ENCODE results near the gene CHIC2. TPM values are rescaled to one million over a fixed set of nuclear protein-coding genes. Genes with fewer than 3 reads are reported as not detected.

CHIC2 gene
- total RNA-seq, 1 experiment from 2014 or later, result 39.1 TPM

DNA sequence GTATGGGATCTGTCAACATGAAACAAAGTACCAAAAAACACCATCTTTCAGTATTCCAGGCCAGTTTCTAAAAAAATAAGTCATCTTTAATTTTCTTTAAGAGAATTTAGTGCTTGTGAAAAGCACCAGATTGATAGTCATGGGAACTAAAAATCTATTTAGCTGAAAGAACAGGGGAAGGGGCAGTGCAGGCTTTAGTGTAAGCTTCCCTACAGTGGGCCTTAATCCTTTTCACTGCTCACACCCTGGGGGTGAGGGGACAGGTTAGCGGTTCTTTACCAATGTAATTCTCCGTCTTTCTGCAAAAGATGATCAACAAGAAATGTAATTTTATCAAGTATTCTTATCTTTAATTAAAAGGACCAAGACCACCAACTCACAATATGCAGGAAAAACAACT, 47.1 kb downstream of the CHIC2 start:
- DNase-seq, result no peak

DNA sequence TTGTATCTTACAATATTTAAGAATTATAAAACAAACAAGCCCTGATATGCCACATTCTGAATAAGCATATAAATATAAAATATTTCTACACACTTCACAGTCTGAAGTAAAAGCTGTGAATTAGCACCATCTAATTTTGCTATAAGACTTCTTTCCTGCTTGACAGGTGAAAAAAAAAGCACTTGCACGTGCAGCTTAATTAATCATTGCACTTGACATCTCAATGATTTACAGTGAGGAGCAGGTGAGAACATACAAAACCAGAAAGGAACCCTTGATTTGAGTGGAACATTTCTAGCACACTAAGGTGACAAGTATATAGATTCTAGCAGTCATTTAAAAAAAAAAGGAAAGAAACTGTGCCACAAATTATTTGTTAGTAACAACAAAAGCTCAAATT, 47.9 kb downstream of the CHIC2 start:
- Histone ChIP-seq H3K9me3 (replicated peaks) (no peaks in the 10 kb centered on the region), H3K36me3 (peaks cover 6% of the 10 kb centered on the region), H3K4me1 (no peaks in the 10 kb centered on the region; the same call in 1 of the 2 replicates), H3K4me3 (no peak overlapping the region), H3K27me3 (no peaks in the 10 kb centered on the region), H3K27ac (no peak overlapping the region)
- no peak for DNase-seq

More for the DNA sequence above, 47.1 kb downstream of the CHIC2 start:
- H3K27me3 ChIP-seq, result no peaks in the 10 kb centered on the region
- no peaks in the 10 kb centered on the region; the same call in 1 of the 2 replicates for H3K4me1 ChIP-seq
- no peak overlapping the region for H3K27ac ChIP-seq
- no peaks in the 10 kb centered on the region for H3K9me3 ChIP-seq (replicated peaks)
- peaks cover 3% of the 10 kb centered on the region for H3K36me3 ChIP-seq
- no peak overlapping the region for H3K4me3 ChIP-seq

DNA sequence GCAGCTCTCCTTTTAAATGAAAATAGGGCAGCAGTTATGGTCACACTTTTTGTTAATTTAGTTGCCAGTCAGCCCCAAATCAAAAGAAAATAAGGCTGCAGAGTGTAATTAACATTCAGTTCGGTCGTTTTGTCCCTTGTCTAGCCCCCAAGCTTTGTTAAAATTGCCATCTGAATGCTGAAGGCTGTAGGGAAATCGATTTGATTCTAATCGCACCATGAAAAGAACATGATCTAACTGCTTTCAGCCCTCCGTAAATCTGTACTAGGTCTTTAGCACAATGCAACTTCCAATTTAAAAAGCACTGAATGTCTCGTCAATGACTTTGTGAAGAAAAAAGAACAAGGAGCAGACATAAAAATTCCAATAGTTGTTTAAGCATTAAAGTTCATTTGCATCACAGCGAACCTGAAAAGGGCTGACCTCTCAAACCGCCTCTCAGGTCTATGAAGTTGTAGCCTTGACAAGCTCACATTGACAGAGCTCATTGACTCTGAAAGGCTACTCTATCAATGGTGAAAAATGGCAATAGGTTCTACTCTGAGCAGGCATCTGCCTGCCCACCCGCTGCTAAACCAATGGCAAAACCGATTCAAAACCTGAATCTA, 48.9 kb downstream of the CHIC2 start:
- no peak overlapping the region for H3K27ac ChIP-seq
- H3K27me3 ChIP-seq, result no peaks in the 10 kb centered on the region
- peaks cover 6% of the 10 kb centered on the region for H3K36me3 ChIP-seq

DNA sequence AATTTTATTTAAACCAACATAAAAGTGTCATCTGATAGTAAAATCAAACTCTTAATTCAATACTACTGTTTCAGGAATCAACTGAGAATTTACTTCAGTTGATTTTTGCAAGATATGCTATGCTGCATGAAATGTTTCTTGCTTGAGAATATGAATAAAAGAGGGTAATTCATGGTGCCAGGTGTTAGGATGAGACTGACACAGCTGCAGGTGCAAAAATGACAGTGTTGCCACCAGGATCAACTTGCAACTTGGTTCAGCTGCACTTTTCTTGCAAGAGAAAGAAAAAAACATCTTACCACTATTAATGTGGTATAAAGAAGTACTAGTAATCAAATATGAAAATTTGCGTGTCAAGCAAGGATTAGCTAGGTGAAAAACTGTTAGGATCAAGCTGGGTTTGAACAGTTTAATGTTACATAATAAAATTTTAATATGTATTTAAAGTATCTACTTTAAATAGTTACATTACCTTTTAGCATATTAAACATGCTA, 49.7 kb downstream of the CHIC2 start:
- H3K9me3 ChIP-seq (replicated peaks), result no peaks in the 10 kb centered on the region
- H3K27ac ChIP-seq, result no peak overlapping the region
- H3K4me1 ChIP-seq, result no peaks in the 10 kb centered on the region; the same call in 1 of the 2 replicates
- H3K36me3 ChIP-seq, result peaks cover 8% of the 10 kb centered on the region
- no peaks in the 10 kb centered on the region for H3K27me3 ChIP-seq
- no peak overlapping the region for H3K4me3 ChIP-seq
- no peak for DNase-seq

More for the DNA sequence above, 48.9 kb downstream of the CHIC2 start:
- Histone ChIP-seq H3K9me3 (replicated peaks) (no peaks in the 10 kb centered on the region), H3K4me3 (no peak overlapping the region), H3K4me1 (no peaks in the 10 kb centered on the region; the same call in 1 of the 2 replicates)
- DNase-seq, result no peak

DNA sequence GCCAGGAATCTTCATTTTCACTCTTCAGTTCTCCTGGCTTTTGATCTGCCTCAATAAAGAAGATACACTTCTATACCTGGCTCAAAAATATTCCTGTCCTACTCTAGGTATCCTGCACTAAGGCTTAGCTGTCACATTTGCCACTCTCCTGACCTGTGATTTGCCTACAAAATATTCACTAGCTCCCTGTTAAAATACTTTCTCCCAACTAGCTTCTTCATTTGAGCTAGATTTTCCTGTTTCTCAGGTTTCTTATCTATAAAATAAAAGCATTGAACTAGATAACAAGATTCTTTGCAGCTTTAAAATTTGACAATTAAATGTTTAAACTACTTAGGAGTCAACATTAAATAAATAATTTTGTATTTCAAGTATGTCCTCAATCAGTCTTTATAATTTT, 53.2 kb downstream of the CHIC2 start:
- no peaks in the 10 kb centered on the region for H3K27me3 ChIP-seq
- H3K9me3 ChIP-seq (replicated peaks), result no peaks in the 10 kb centered on the region
- H3K36me3 ChIP-seq, result peaks cover 18% of the 10 kb centered on the region
- no peak overlapping the region for H3K27ac ChIP-seq
- H3K4me3 ChIP-seq, result no peak overlapping the region
- DNase-seq, result no peak
- no peaks in the 10 kb centered on the region for H3K4me1 ChIP-seq

DNA sequence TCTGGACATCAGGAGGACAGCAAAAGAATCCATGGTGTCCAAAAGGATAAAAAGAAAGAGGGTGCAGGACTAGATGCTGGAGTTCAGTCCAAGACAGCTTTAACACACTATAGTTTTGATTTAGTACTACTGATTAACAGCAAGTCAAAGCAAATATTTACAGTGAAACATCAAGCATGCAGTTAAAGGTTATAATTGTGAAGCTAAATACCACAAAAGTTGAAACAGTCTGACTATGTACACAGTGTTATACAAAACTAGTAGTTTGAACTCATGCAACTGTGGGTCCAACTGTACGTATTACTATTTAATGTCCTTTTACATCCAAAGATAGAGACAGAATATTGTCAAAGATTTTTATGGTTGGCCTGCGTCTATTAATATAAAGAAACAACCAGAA, 57.6 kb downstream of the CHIC2 start:
- H3K4me3 ChIP-seq, result no peak overlapping the region
- DNase-seq, result no peak
- no peaks in the 10 kb centered on the region for H3K27me3 ChIP-seq
- no peak overlapping the region for H3K27ac ChIP-seq
- peaks cover 18% of the 10 kb centered on the region; the same call in 1 of the 2 replicates for H3K36me3 ChIP-seq
- H3K9me3 ChIP-seq (replicated peaks), result no peaks in the 10 kb centered on the region
- H3K4me1 ChIP-seq, result no peaks in the 10 kb centered on the region

DNA sequence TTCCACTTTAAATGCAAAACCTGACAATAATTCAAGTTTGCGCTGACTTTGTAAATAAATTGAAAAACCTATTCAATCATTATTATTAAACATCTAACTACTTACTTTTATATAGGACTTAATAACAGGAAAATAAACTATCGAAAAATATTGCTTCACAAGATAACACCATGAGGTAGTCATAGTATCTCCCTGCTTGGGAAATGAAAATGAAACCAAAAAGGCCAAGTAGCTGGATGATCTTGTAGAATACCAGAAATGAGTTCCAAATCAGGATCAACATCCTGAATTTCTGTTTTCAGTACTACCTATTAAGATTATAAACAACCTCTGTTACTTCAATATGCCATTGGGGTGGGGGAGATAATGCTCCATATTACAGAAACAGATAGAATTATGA, 58.9 kb downstream of the CHIC2 start:
- Histone ChIP-seq H3K9me3 (replicated peaks) (no peaks in the 10 kb centered on the region), H3K27ac (no peak overlapping the region), H3K4me1 (no peaks in the 10 kb centered on the region), H3K4me3 (no peak overlapping the region), H3K36me3 (peaks cover 21% of the 10 kb centered on the region; the same call in 1 of the 2 replicates), H3K27me3 (no peaks in the 10 kb centered on the region)
- DNase-seq, result no peak

DNA sequence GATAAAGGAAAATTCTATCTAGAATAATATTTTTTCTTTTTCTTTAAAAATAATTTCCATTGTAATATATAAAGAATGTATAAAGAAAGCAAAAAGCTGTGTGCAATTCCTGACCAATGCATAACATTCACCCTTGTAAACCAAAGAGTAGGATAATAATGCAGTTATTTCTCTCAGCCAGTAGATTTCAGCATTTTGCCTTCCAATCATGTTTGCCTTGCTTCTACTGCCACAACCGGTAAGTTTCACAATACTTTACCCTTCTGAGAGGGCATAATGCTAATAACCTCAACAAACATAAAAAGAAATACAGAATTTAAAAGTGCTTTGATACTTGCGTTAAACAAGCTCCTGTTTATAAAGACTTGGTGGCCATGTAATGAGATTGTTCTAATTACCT, 59.9 kb downstream of the CHIC2 start:
- H3K27me3 ChIP-seq, result no peaks in the 10 kb centered on the region
- no peak overlapping the region for H3K4me3 ChIP-seq
- H3K36me3 ChIP-seq, result peaks cover 16% of the 10 kb centered on the region; the same call in 1 of the 2 replicates
- no peak overlapping the region for H3K27ac ChIP-seq
- H3K9me3 ChIP-seq (replicated peaks), result no peaks in the 10 kb centered on the region
- no peaks in the 10 kb centered on the region for H3K4me1 ChIP-seq
- DNase-seq, result no peak

DNA sequence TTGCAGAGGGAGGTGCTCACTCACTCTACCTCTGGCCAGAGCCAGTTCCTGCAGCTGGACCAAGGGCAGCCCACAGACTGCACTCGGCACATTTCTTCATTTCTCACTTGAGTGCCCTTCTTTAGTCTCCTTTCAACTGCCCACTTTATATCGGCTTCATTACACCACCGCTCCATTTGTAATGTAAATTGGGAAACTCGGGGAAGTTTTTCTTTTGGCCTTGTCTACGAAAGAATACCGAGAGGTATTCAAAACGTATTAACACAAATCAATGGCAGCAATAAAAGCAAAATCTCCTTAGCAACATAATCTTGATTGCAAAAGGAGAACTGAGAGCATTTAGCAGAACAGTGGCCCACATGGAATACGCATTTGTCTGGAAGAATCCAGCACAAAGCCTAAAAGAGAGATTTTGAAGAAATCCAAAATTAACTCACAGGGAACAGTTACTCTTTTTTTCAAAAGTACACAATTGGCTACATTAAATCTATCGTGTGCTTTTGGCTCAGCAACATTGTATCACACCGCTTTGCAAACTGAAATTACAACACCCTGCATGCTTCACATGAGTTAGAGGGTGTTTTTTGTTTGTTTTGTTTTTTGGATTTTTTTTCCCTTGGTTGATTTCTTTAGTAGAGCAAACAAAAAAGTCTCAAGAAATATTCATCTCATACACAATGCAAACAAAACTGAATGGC, 62.6 kb downstream of the CHIC2 start:
- H3K4me1 ChIP-seq, result no peaks in the 10 kb centered on the region
- H3K27me3 ChIP-seq, result no peaks in the 10 kb centered on the region
- no peaks in the 10 kb centered on the region for H3K9me3 ChIP-seq (replicated peaks)
- no peak overlapping the region for H3K27ac ChIP-seq
- H3K4me3 ChIP-seq, result no peak overlapping the region
- DNase-seq, result no peak
- peaks cover 9% of the 10 kb centered on the region; the same call in 1 of the 2 replicates for H3K36me3 ChIP-seq

DNA sequence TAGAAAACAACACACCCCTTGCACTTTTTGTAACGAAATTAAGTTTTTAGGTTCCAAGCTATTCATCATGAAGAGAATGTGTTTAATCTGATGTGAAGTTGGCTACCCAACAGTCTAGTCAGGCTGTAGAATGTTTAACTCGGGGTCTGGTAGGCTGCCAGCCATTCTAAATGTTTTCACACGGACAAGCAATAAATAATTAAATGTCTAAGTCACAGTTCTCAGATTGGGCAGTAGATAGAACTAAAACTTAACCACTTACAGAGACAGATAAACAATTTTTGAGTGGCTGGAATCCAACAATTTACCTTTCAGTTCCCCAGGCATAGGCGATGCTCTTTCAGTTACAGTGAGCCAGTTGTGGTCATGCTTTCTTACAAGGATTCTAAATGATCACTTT, 66.5 kb downstream of the CHIC2 start:
- Histone ChIP-seq H3K4me1 (no peaks in the 10 kb centered on the region), H3K4me3 (no peak overlapping the region), H3K27me3 (no peaks in the 10 kb centered on the region), H3K27ac (no peak overlapping the region), H3K9me3 (replicated peaks) (no peaks in the 10 kb centered on the region), H3K36me3 (0 out of 2 replicates have a peak, but pooled peaks cover 11% of the 10 kb centered on the region)
- DNase-seq, result no peak

DNA sequence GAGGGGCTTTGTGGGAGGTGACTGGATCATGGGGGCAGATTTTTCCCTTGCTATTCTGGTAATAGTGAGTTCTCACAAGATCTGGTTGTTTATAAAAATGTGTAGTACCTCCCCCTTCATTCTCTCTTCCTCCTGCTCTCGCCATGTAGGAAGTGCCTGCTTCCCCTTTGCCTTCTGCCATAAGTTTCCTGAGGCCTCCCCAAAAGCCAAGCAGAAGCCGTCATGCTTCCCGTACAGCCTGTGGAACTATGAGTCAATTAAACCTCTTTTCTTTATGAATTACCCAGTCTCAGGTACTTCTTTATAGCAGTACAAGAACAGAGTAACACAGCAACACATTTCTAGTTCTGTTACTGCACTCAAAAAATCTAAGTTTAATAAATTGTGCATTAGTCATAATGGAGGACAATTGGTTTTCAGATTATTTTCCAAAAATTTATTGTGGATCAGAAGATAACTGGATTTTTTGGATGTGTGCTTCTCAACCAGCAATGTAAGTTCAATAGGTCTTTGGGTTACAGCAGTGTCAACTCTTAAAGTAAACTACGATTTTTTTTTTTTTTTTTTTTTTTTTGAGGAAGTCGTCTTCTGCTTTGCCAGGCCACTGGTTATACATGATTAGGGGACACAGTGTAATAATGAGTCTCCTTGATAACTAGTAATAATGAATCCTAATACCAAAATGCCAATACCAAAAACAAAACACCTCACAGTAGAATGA, 69.9 kb downstream of the CHIC2 start:
- Histone ChIP-seq H3K4me1 (no peaks in the 10 kb centered on the region), H3K9me3 (replicated peaks) (no peaks in the 10 kb centered on the region), H3K4me3 (no peak overlapping the region), H3K27me3 (no peaks in the 10 kb centered on the region), H3K36me3 (0 out of 2 replicates have a peak, but pooled peaks cover 5% of the 10 kb centered on the region), H3K27ac (no peak overlapping the region)
- no peak for DNase-seq

DNA sequence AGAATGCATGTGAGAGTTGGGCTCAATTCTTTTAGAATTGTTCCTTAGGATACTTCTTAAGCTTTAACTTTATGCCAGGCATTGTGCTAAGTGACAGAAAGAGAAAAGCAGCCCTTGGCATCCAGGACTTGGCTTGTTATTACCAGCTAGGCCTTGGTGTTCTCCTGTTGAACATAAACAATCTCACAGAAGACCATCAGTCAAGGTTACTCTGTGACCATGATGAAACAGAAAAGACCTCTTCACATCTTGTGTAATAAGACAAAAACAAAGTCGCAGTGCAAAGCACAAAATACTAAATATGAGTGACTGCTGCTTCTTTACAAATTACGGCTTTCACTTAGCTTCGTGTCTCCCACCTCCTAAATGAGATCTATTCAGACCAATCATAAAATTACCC, 71.6 kb downstream of the CHIC2 start:
- H3K27ac ChIP-seq, result no peak overlapping the region
- DNase-seq, result no peak
- H3K4me3 ChIP-seq, result no peak overlapping the region
- no peaks in the 10 kb centered on the region for H3K27me3 ChIP-seq
- H3K9me3 ChIP-seq (replicated peaks), result no peaks in the 10 kb centered on the region
- H3K36me3 ChIP-seq, result 0 out of 2 replicates have a peak, but pooled peaks cover 5% of the 10 kb centered on the region
- no peaks in the 10 kb centered on the region for H3K4me1 ChIP-seq

DNA sequence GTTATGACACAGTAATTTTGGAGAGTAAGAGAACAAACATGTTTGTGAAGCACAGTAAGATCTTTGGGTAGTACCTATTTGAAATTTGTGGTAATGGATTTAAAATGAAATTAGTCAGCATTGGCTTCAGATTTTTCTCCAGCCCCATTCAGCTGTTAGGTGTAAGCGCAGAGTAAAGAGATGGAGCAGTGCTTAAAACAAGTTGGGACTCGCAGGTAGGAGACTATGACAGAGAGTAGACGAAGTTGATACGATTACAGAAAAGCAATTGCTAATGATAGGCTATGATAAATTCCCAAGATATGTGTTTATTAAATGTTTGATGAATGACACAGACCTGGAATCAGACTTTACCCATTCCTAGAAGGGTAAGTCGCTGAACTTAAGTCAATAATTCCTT, 72.6 kb downstream of the CHIC2 start:
- Histone ChIP-seq H3K36me3 (0 out of 2 replicates have a peak, but pooled peaks cover 5% of the 10 kb centered on the region), H3K4me1 (no peaks in the 10 kb centered on the region), H3K27me3 (no peaks in the 10 kb centered on the region), H3K9me3 (replicated peaks) (no peaks in the 10 kb centered on the region), H3K27ac (no peak overlapping the region), H3K4me3 (no peak overlapping the region)
- no peak for DNase-seq

DNA sequence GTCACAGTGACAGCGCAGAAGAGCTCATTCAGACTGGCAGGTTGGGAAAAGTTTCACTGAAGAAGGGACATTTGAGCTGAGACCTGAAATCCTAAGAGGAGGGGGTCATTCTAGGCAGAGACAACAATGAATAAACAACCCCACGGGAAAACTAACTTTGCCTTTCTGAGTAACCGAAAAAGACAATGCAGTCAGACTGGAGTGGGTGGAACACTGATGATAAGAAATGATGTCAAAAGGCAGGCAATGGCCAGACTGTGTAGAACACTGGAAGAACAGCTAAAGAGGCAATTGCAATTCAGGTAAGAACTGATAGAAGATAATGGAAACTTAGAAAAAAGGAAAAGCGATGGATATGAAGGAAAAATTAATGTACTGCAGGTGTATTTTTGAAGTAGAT, 73.8 kb downstream of the CHIC2 start:
- no peaks in the 10 kb centered on the region for H3K9me3 ChIP-seq (replicated peaks)
- DNase-seq, result no peak
- H3K4me1 ChIP-seq, result no peaks in the 10 kb centered on the region
- no peak overlapping the region for H3K4me3 ChIP-seq
- H3K36me3 ChIP-seq, result 0 out of 2 replicates have a peak, but pooled peaks cover 5% of the 10 kb centered on the region
- no peaks in the 10 kb centered on the region for H3K27me3 ChIP-seq
- no peak overlapping the region for H3K27ac ChIP-seq

DNA sequence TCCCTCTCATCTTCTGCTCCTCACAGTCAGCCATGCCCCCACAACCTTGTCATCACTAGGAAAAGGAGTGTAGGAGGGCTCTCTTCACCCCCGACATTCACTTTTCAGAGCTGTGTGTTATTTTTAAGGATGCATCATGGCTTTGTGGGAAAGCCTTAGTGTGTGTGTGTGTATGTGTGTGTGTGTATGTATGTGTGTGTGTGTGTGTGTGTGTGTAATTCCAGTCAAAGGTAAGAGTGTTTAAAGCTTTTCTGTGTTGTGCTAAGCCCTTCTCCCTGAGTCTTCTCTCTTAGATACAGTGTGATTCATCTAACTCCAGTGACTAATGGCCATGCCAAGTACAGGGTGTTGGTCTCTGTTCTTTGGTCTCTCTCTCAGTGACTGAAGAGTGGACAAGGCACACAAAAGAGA, 76.6 kb downstream of the CHIC2 start:
- no peaks in the 10 kb centered on the region for H3K27me3 ChIP-seq
- H3K36me3 ChIP-seq, result no peaks in the 10 kb centered on the region
- no peaks in the 10 kb centered on the region for H3K4me1 ChIP-seq
- H3K9me3 ChIP-seq (replicated peaks), result no peaks in the 10 kb centered on the region
- H3K4me3 ChIP-seq, result no peak overlapping the region
- no peak for DNase-seq
- no peak overlapping the region for H3K27ac ChIP-seq
